HuH-7 (cell line): ENCODE measurements around the gene BMPR1A.
A peak's percentile ranks its signal among the peaks of the same experiment; 100 is the strongest.
"Not testable (repeated sequence)": the region's sequence is repeated elsewhere in the genome, so short reads cannot be mapped to it uniquely, and the experiment has no call there.

Experiments
- DNase-seq: peaks from one replicate; pipeline ENCODE4 v3.0.0; 2011; ENCODE audit warnings: low spot score

The BMPR1A gene

DNA sequence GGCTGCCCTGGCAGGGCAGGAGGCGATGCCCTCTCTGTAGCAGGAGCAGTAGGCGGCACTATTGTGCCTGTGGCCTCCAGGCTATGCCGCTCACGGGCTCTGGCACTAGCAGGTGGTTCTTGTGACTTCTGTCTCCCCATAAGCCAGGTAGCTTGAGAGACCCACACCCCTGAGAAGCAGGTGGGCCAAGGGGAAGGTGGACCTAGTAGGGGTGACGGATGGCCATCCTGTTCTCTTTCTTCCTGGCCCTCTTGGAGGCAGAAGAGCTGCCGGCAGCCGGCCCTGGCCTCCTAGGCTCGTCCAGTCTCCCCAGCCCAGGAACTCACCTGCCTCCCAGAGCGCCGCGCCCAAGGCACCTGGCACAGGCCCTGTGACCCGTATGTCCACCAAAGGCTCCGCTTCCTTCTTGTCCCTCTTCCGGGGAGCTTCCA, 185.6 kb downstream of the BMPR1A start:
- DNase-seq = no peak

GRCh38 chr10:86942441-86943315, 186.3 kb downstream of the BMPR1A start:
- no peak for DNase-seq

GRCh38 chr10:86943316-86944030, 187.1 kb downstream of the BMPR1A start:
- no peak for DNase-seq

- DNase-seq = no peak
Measured at GRCh38 chr10:86944031-86944419, 187.6 kb downstream of the BMPR1A start.

GRCh38 chr10:86944471-86944870, 188.1 kb downstream of the BMPR1A start:
- DNase-seq = no peak

DNA sequence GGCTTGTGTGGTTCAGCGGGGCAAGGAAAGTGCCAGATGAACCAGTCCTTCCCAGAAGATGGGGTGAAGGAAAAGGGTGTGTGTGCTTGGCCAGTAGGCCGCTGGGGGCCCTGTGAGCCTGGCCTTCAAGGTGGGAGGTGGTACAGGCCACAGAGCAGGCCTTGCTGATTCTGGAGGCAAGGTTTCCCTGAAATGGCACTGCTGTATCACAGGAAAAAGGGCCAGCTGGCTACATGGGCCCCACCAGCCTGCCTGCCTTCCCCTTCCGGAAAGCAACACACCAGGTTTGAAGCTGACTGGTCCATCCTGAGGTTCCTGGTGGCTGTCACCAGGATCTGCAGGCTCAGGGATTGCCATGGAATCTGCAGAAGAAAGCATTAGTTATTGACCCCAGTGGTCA, 188.5 kb downstream of the BMPR1A start:
- no peak for DNase-seq

- peak; percentile 44 for DNase-seq
Measured at GRCh38 chr10:86945361-86946212, 189.2 kb downstream of the BMPR1A start.

GRCh38 chr10:86946213-86947155, 190.1 kb downstream of the BMPR1A start:
- no peak for DNase-seq

- not testable (repeated sequence) for DNase-seq
Measured at GRCh38 chr10:86947806-86948205, 191.4 kb downstream of the BMPR1A start.

DNA sequence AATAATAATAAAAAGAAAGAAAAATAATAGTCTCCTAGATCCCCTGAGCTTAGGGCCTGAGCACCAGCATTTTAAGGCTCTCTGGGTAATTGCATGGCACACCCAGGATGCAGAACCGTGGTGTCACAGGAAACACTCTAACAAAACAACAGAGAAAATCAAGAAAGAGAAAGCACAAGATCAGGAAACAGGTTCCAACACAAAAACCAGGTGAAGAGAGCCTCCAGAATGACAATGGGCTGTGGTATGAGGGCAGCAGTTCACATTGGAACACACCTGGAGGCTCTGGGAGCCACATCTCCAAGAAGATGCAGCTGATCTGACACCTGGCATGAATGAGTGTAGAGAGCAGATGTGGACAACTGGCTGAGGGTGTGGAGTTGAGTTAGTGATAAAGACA, 193.9 kb downstream of the BMPR1A start:
- no peak for DNase-seq

DNA sequence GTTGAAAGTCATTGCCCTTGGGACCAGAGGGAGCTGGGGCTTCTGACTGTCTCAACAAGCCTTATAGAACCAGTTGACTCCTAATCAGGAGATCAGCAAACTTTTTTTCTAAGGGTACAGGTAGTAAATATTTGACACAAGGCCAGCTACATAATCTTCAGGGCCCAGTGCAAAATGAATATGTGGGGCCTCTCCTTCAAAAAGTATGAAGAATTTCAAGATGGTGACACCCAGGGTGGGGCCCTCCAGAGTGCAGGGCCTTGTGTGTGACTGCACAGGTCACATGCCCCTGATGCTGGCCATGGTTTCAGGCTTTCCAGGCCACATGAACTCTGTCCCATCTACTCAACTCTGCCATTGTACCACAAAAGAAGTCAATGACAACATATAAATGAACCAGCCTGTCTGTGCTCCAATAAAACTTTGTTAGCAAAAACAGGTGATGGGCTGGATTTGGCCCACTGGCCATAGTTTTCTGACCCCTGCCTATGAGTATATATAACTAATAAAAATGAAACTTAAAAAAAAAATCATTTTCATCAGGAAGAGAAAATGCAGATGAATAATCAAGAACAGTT, 194.9 kb downstream of the BMPR1A start:
- DNase-seq = no peak

DNA sequence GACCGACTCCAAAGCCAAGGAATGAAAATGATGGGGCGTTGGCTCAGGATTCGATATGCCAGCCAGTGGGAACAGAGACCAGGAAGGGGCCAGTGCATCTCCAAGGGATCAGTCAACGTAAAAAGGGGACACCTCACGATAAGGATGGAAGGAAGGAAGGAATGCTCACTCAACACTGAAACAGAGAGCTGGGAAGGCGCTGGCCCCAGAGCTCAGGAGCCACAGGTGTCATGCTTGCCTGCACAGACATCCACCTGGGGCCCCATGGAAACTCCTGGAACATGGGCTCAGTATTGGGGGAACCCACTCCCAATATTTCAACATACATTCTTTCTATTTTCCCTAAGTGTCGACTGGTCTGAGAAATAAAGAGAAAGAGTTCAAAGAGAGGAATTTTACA, 195.7 kb downstream of the BMPR1A start:
- DNase-seq = no peak

GRCh38 chr10:86952697-86953096, 196.3 kb downstream of the BMPR1A start:
- not testable (repeated sequence) for DNase-seq

GRCh38 chr10:86953747-86954680, 197.6 kb downstream of the BMPR1A start:
- DNase-seq = no peak

DNA sequence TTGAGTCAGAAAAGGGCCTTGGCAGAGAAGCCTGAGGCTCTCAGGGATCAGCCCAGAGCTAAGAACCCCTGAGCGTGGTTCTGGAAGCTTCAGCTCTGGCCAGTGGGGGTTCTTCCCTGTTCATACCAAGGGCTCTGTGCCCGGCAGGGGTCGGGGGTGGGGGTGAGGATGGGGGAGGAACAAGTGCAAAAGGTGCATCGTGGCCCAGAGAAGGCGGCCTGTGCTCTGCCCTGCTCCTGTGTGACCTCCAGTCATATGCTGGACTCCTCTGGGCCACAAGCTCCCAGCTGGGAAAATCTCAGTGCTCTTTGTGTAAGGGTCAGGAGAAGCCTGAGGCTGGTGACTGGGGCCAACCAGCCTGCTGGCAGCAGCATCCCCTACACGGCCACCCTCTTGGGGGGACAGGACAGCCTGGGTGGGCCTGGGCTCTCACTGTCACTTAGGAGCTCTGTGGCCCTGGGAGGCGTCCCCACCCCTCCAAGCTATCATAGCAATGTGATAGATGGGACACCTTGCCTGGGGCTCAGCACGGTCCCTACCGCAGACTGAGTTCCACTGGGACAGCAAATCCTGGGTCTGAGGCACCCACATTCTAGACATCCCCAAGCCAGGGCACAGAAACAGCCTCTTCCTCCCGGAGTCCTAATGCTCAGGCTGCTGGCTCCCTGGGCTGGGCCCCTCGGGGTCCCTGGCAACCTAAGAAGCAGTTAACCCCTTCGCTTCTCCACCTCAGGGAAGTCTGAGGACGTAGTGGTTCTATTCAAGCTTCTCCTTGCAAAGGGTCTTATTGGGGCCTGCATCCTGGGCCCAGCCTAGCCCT, 198.5 kb downstream of the BMPR1A start:
- DNase-seq = no peak

DNA sequence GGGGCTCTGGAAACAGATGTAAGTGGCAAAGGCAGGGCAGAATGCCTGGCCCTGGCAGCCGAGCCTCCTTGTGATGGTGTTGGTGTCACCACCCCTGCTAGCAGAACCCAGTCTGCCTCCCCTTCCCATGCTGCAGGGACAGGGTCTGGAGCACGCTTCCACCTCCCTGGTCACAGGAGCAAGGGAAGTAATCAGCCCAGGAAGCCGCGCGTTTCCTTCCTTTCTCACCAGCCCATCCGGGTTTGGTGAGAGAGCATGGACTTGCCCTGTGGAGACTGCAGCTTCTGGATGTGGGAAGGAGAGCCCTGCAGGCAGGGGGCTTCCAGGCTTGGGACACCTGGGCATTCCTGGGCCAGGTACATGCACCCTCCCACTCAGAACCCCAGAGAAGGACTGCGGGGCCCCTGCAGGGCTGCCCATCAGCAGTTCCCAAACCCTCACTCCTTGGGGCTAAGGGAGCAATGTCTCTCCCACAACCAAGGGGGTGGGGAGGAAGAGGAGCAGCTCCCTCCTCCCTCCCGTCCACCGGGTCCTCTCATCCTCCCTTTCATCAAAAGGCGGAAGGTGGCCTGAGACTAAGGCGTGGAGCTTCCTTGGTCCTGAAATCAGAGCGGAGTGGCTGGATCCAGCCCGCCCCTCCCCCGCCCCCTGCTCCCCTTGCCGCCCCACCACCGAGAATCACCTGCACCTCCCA, 199.2 kb downstream of the BMPR1A start:
- no peak for DNase-seq

- DNase-seq = no peak
Measured at GRCh38 chr10:86956195-86956847, 199.9 kb downstream of the BMPR1A start.
